ENCODE measurements around the gene ZC3H11A. TPM values are rescaled to one million over a fixed set of nuclear protein-coding genes. Genes with fewer than 3 reads are reported as not detected.
A peak's percentile ranks its signal among the peaks of the same experiment; 100 is the strongest.

ZC3H11A gene
- total and polyA plus RNA-seq, 2 of the 4 experiments (the other 2 are of a cell fraction): 52.1 to 66.5 TPM

DNA sequence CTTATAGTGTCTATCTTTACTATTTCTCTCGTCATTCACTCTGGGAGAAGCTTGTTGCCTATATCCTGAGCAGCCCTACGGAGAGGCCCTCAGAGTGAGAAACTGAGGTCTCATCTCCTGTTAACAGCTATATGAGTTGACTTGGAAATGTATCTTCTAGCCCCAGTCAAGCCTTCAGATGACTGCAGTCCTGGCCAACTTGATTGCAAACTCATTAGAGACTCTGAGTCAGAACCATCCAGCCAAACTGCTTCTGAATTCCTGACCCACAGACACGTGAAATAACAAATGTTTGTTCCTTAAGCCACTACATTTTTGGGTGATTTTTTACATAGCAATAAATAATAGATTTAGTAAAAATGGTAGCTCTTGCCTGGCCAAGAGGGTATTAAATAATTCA lies 3.9 kb upstream of the ZC3H11A start:
- Histone ChIP-seq H3K79me1 (ENCODE audit: low read depth in 1 of 2, low read length in 2 of 2) (peaks cover 0 to 6% of the 10 kb centered on the region in 2 experiments; a peak in 2 of 4 replicates), H2AK5ac (ENCODE audit: low read depth, low read length) (no peak overlapping the region), H3K14ac (replicated peaks; ENCODE audit: low read depth, low read length) (0 out of 2 replicates have a peak overlapping the region, but pooled peaks have one; percentile 4), H4K5ac (ENCODE audit: low read depth, low read length) (no peak overlapping the region), H3K23ac (ENCODE audit: low read depth, low read length) (no peak overlapping the region), H2BK120ac (ENCODE audit: low read depth, low read length) (no peak overlapping the region), H3K9me3 (ENCODE audit: control insufficient read depth, insufficient read depth, low read length) (peaks cover 2% of the 10 kb centered on the region; the same call in 1 of the 2 replicates), H2BK5ac (ENCODE audit: low read depth, low read length, poor library complexity, severe bottlenecking) (no peak overlapping the region), H3K4me2 (ENCODE audit: low read depth, low read length) (no peak overlapping the region), H3K4ac (ENCODE audit: low read depth, low read length) (no peak overlapping the region), H3K9ac (ENCODE audit: low read depth, low read length) (no peak overlapping the region), H2BK20ac (ENCODE audit: low read depth, low read length) (no peak overlapping the region), H2AK9ac (replicated peaks; ENCODE audit: low read depth, low read length, poor library complexity) (no peak overlapping the region), H2AFZ (replicated peaks; ENCODE audit: low read length, poor library complexity) (no peak overlapping the region), H3K27ac (ENCODE audit: insufficient read depth, low read length) (no peak overlapping the region), H2BK15ac (ENCODE audit: low read depth, low read length) (no peak overlapping the region), H3K4me3 (ENCODE audit: insufficient read depth, low read depth, low read length) (no peak overlapping the region), H3K36me3 (ENCODE audit: control insufficient read depth, insufficient read depth, low read length) (no peaks in the 10 kb centered on the region), H3K27me3 (ENCODE audit: control insufficient read depth, insufficient read depth, low read length) (no peaks in the 10 kb centered on the region), H4K91ac (ENCODE audit: insufficient read depth, low read depth, low read length) (no peak overlapping the region), H3K18ac (ENCODE audit: low read depth, low read length) (no peak overlapping the region), H4K20me1 (ENCODE audit: insufficient read depth, low read length) (peaks cover 5% of the 10 kb centered on the region; the same call in 1 of the 2 replicates), H4K8ac (ENCODE audit: low read depth in 2 of 2, low read length in 2 of 2) (no peak overlapping the region), H3K9me1 (ENCODE audit: insufficient read depth, low read length) (no peaks in the 10 kb centered on the region), H3K56ac (ENCODE audit: extremely low read depth, insufficient read depth, low read length) (no peak overlapping the region), H3K4me1 (ENCODE audit: control insufficient read depth, insufficient read depth, low read length) (no peaks in the 10 kb centered on the region)
- no TSS peak for BruUV-seq (replicated peaks)
- dilution Hi-C loops (cut with HindIII; ENCODE audit: low sequenced_read_pairs, unreplicated experiment): no loop called here
- in situ Hi-C loops (cut with MboI; ENCODE audit: low sequenced_read_pairs): no loop called here
- no CpG with 5 or more reads among the region's 3 CpGs for WGBS, 2 experiments (ENCODE audit: extremely low coverage in 2 of 2, insufficient read length in 1 of 2)
- ChIA-PET CTCF (no interaction called here), POLR2A (ENCODE audit: unreplicated experiment) (no interaction called here)
- intact Hi-C loops (cut with micrococcal nuclease): no loop called here
- ATAC-seq (ENCODE audit: low read depth) (no peak), DNase-seq (no peak)
- TF ChIP-seq, protein P1, sequence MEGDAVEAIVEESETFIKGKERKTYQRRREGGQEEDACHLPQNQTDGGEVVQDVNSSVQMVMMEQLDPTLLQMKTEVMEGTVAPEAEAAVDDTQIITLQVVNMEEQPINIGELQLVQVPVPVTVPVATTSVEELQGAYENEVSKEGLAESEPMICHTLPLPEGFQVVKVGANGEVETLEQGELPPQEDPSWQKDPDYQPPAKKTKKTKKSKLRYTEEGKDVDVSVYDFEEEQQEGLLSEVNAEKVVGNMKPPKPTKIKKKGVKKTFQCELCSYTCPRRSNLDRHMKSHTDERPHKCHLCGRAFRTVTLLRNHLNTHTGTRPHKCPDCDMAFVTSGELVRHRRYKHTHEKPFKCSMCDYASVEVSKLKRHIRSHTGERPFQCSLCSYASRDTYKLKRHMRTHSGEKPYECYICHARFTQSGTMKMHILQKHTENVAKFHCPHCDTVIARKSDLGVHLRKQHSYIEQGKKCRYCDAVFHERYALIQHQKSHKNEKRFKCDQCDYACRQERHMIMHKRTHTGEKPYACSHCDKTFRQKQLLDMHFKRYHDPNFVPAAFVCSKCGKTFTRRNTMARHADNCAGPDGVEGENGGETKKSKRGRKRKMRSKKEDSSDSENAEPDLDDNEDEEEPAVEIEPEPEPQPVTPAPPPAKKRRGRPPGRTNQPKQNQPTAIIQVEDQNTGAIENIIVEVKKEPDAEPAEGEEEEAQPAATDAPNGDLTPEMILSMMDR (conservative IDR thresholded peaks at IDR 0.05; ENCODE audit: low read depth, low read length): no peak
- TF ChIP-seq MAFK (IDR thresholded peaks at IDR 0.05; ENCODE audit: low read depth, low read length): no peak
- no peak for TF ChIP-seq NFE2L2 (IDR thresholded peaks at IDR 0.05; ENCODE audit: low read depth, low read length)
- no peak for TF ChIP-seq RAD21 (IDR thresholded peaks at IDR 0.05; ENCODE audit: low read length)
- TF ChIP-seq BHLHE40 (IDR thresholded peaks at IDR 0.05; ENCODE audit: low read depth, low read length): no peak
- TF ChIP-seq RCOR1 (IDR thresholded peaks at IDR 0.05; ENCODE audit: insufficient replicate concordance, low read length): no peak
- TF ChIP-seq, protein P2, sequence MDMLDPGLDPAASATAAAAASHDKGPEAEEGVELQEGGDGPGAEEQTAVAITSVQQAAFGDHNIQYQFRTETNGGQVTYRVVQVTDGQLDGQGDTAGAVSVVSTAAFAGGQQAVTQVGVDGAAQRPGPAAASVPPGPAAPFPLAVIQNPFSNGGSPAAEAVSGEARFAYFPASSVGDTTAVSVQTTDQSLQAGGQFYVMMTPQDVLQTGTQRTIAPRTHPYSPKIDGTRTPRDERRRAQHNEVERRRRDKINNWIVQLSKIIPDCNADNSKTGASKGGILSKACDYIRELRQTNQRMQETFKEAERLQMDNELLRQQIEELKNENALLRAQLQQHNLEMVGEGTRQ (IDR thresholded peaks at IDR 0.05; ENCODE audit: low read depth, low read length): no peak
